H9 (cell line): ENCODE data around the gene IL6R. TPM values are rescaled to one million over a fixed set of nuclear protein-coding genes. Genes with fewer than 3 reads are reported as not detected.

ENCODE experiments used
- DNase-seq: peaks from one replicate; pipeline ENCODE4 v3.0.0-alpha.2; 2017
- H2AFZ ChIP-seq: one replicate; pipeline ENCODE4 v1.6.1; 2013; ENCODE audit warnings: mild to moderate bottlenecking, low read length, control low read depth, moderate library complexity
- H2AK5ac ChIP-seq: 2 replicates; pipeline ENCODE4 v1.6.1; 2013; ENCODE audit warnings: low read length, control low read depth, mixed read lengths; ENCODE audit not compliant: insufficient read length
- H2BK120ac ChIP-seq: one replicate; pipeline ENCODE4 v1.6.1; 2013; ENCODE audit warnings: low read depth, mild to moderate bottlenecking, low read length, control low read depth, inconsistent platforms; ENCODE audit not compliant: poor library complexity, severe bottlenecking
- H2BK12ac ChIP-seq: 2 replicates; pipeline ENCODE4 v1.6.1; 2013; ENCODE audit warnings: low read length, control low read depth, mixed read lengths, low read depth; ENCODE audit not compliant: insufficient read length
- H2BK15ac ChIP-seq: 2 replicates; pipeline ENCODE4 v1.6.1; 2013; ENCODE audit warnings: low read depth, low read length, control low read depth
- H2BK20ac ChIP-seq: one replicate; pipeline ENCODE4 v1.6.1; 2013; ENCODE audit warnings: low read depth, mild to moderate bottlenecking, low read length, control low read depth, inconsistent platforms; ENCODE audit not compliant: poor library complexity, severe bottlenecking
- H2BK5ac ChIP-seq: 2 replicates; pipeline ENCODE4 v1.6.1; 2013; ENCODE audit warnings: low read length, control low read depth, mixed read lengths; ENCODE audit not compliant: insufficient read length
- H3K14ac ChIP-seq: 2 replicates; pipeline ENCODE4 v1.6.1; 2013; ENCODE audit warnings: low read length, control low read depth; ENCODE audit not compliant: insufficient read depth
- H3K18ac ChIP-seq: 2 replicates; pipeline ENCODE4 v1.6.1; 2013; ENCODE audit warnings: low read depth, mild to moderate bottlenecking, mixed read lengths, low read length, control low read depth; ENCODE audit not compliant: insufficient read length
- H3K23ac ChIP-seq: 2 replicates; pipeline ENCODE4 v1.6.1; 2013; ENCODE audit warnings: low read length, control low read depth, mixed read lengths, low read depth; ENCODE audit not compliant: insufficient read length
- H3K23me2 ChIP-seq: 2 replicates; pipeline ENCODE4 v1.6.1; 2013; ENCODE audit warnings: low read depth, mild to moderate bottlenecking, mixed read lengths, low read length, control low read depth; ENCODE audit not compliant: insufficient read length, poor library complexity, severe bottlenecking
- H3K27ac ChIP-seq: 2 replicates; pipeline ENCODE4 v1.5.1; 2013; ENCODE audit warnings: low read length, control low read depth, mixed read lengths, low read depth; ENCODE audit not compliant: insufficient read length
- H3K27me3 ChIP-seq: 2 replicates; pipeline ENCODE4 v1.6.1; 2013; ENCODE audit warnings: low read length, control low read depth, inconsistent platforms; ENCODE audit not compliant: insufficient read depth
- H3K4ac ChIP-seq: 2 replicates; pipeline ENCODE4 v1.6.1; 2013; ENCODE audit warnings: low read depth, mild to moderate bottlenecking, control low read depth, inconsistent platforms, low read length, moderate library complexity
- H3K4me1 ChIP-seq: 2 replicates; pipeline ENCODE4 v1.6.1; 2013; ENCODE audit warnings: low read length, control low read depth, inconsistent platforms; ENCODE audit not compliant: insufficient read depth
- H3K4me2 ChIP-seq: 2 replicates; pipeline ENCODE4 v1.6.1; 2013; ENCODE audit warnings: low read length, control low read depth, mixed read lengths; ENCODE audit not compliant: insufficient read length, insufficient read depth
- H3K56ac ChIP-seq: 2 replicates; pipeline ENCODE4 v1.6.1; 2013; ENCODE audit warnings: low read depth, mild to moderate bottlenecking, mixed read lengths, low read length, control low read depth; ENCODE audit not compliant: insufficient read length
- H3K79me1 ChIP-seq: 2 replicates; pipeline ENCODE4 v1.6.1; 2013; ENCODE audit warnings: low read depth, mild to moderate bottlenecking, moderate library complexity, low read length, control low read depth, inconsistent platforms; ENCODE audit not compliant: insufficient read depth, poor library complexity, severe bottlenecking
- H3K79me2 ChIP-seq: 2 replicates; pipeline ENCODE4 v1.6.1; 2013; ENCODE audit warnings: low read length, control low read depth, inconsistent platforms; ENCODE audit not compliant: insufficient read depth
- H3K9ac ChIP-seq: 2 replicates; pipeline ENCODE4 v1.6.1; 2013; ENCODE audit warnings: low read length, control low read depth, mixed read lengths; ENCODE audit not compliant: insufficient read length; ENCODE audit errors: extremely low read depth
- H3K9me3 ChIP-seq: one replicate; pipeline ENCODE4 v1.6.1; 2013; ENCODE audit warnings: low read depth, low read length, inconsistent platforms; ENCODE audit not compliant: control insufficient read depth
- H3T11ph ChIP-seq: one replicate; pipeline ENCODE4 v1.6.1; 2013; ENCODE audit warnings: mild to moderate bottlenecking, low read length, control low read depth, inconsistent platforms
- H4K20me1 ChIP-seq: one replicate; pipeline ENCODE4 v1.6.1; 2013; ENCODE audit not compliant: control insufficient read depth, insufficient read length, insufficient read depth
- H4K5ac ChIP-seq: 2 replicates; pipeline ENCODE4 v1.6.1; 2013; ENCODE audit warnings: low read depth, mild to moderate bottlenecking, mixed read lengths, low read length, control low read depth; ENCODE audit not compliant: insufficient read length
- H4K8ac ChIP-seq: replicated peaks from 2 replicates; pipeline ENCODE4 v1.6.1; 2013; ENCODE audit warnings: low read length, control low read depth, mixed read lengths, low read depth; ENCODE audit not compliant: insufficient read length
- H4K91ac ChIP-seq: 2 replicates; pipeline ENCODE4 v1.6.1; 2013; ENCODE audit warnings: low read depth, mild to moderate bottlenecking, moderate library complexity, mixed read lengths, low read length, control low read depth; ENCODE audit not compliant: insufficient read length
- H3K27ac Mint-ChIP-seq, 3 experiments: 2 replicates in 2 of 3; 3 replicates in 1 of 3; pipeline ENCODE4 v1.8.0; 2020 to 2021; ENCODE audit warnings: mixed read lengths in 3 of 3, mild to moderate bottlenecking in 1 of 3, moderate library complexity in 1 of 3
- H3K27me3 Mint-ChIP-seq: 2 replicates; pipeline ENCODE4 v1.8.0; 2021; ENCODE audit warnings: low read depth, mild to moderate bottlenecking, moderate library complexity, mixed read lengths
- H3K36me3 Mint-ChIP-seq, 3 experiments: 2 replicates in 2 of 3; 3 replicates in 1 of 3; pipeline ENCODE4 v1.8.0; 2020 to 2021; ENCODE audit warnings: low read depth in 3 of 3, mixed read lengths in 3 of 3; ENCODE audit not compliant: insufficient read depth in 1 of 3
- H3K4me1 Mint-ChIP-seq, 2 experiments: 2 replicates each; pipeline ENCODE4 v1.8.0; 2020; ENCODE audit warnings: mixed read lengths in 2 of 2
- H3K4me3 Mint-ChIP-seq, 2 experiments: 2 replicates in 1 of 2; 3 replicates in 1 of 2; pipeline ENCODE4 v1.8.0; 2020 to 2021; ENCODE audit warnings: mild to moderate bottlenecking in 2 of 2, mixed read lengths in 2 of 2, moderate library complexity in 1 of 2
- H3K9me3 Mint-ChIP-seq, 2 experiments: 2 replicates in 1 of 2; 3 replicates in 1 of 2; pipeline ENCODE4 v1.8.0; 2020; ENCODE audit warnings: mild to moderate bottlenecking in 2 of 2, mixed read lengths in 2 of 2, moderate library complexity in 1 of 2
- WGBS: extraction: QIAGEN DNeasy Blood & Tissue Kit; methylation state at CpG from one replicate; pipeline ENCODE4 v1.1.7; 2013; ENCODE audit warnings: missing lambda C conversion rate, low lambda C conversion rate, mixed read lengths; ENCODE audit not compliant: insufficient read length; ENCODE audit errors: extremely low coverage; 5-methylcytosine and 5-hydroxymethylcytosine counted together
- total RNA-seq: library from RNA; stranded (reverse); gene quantifications from 2 replicates; pipeline ENCODE4 v1.2.1, GENCODE V29; 2021
- TF ChIP-seq, protein P1 (sequence below): fragments of 200-600 bp; sonication (generic); conservative IDR thresholded peaks from 3 replicates; pipeline ENCODE4 v1.8.0; 2021; ENCODE audit warnings: antibody characterized with exemption, mild to moderate bottlenecking

IL6R gene
- total RNA-seq, 1 experiment from 2014 or later = 1.7 TPM

DNA sequence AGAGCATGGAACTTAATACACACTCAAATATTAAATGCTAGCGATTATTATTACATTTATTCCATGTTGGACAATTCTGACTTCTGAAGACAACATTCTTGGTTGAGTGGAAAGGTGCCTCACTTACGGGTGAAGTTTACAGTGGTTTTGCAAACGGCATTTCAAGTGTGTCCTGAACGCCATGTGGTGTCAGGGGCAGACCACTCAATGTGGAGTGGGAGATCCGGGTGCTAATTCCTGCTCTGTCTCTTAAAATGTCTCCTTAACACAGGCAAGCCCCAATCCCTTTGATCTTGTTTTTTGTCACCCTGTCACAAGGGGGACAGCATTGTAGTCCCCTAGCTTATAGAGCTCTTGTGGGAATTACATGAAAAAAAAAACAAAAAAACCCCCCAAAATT lies 91.2 kb downstream of the IL6R start:
- no peak for DNase-seq
- no peaks in the 10 kb centered on the region for H4K20me1 ChIP-seq
- no peaks in the 10 kb centered on the region for H3K9me3 ChIP-seq
- no CpG with 5 or more reads among the region's 5 CpGs for WGBS
- no peak overlapping the region for H4K8ac ChIP-seq
- no peak overlapping the region for H3K27ac ChIP-seq
- H3K27me3 ChIP-seq = peaks cover 25% of the 10 kb centered on the region
- H3K4me3 Mint-ChIP-seq = no peak overlapping the region
- H3K4ac ChIP-seq = no peak overlapping the region
- no peak overlapping the region for H2AK5ac ChIP-seq
- H2AFZ ChIP-seq = no peak overlapping the region
- H3T11ph ChIP-seq = no peak overlapping the region
- no peak overlapping the region for H4K91ac ChIP-seq
- no peak overlapping the region for H3K23ac ChIP-seq
- H2BK15ac ChIP-seq = no peak overlapping the region
- no peak overlapping the region for H3K4me2 ChIP-seq
- H3K9me3 Mint-ChIP-seq = no peaks in the 10 kb centered on the region; a peak in 1 of 5 replicates
- H3K4me1 ChIP-seq = no peaks in the 10 kb centered on the region; the same call in 1 of the 2 replicates
- H2BK20ac ChIP-seq = no peak overlapping the region
- H2BK120ac ChIP-seq = no peak overlapping the region
- no peak overlapping the region for H3K56ac ChIP-seq
- no peaks in the 10 kb centered on the region for H3K36me3 Mint-ChIP-seq
- H2BK12ac ChIP-seq = no peak overlapping the region
- H3K14ac ChIP-seq = no peak overlapping the region
- no peaks in the 10 kb centered on the region for H3K79me1 ChIP-seq
- no peak overlapping the region for H3K9ac ChIP-seq
- no peak overlapping the region for H2BK5ac ChIP-seq
- H3K27me3 Mint-ChIP-seq = peaks cover 38% of the 10 kb centered on the region
- H3K4me1 Mint-ChIP-seq = peaks cover 11 to 16% of the 10 kb centered on the region in 2 experiments
- no peak overlapping the region for H3K18ac ChIP-seq
- no peak overlapping the region for H3K27ac Mint-ChIP-seq
- no peak overlapping the region for H4K5ac ChIP-seq
- TF ChIP-seq, protein P1, sequence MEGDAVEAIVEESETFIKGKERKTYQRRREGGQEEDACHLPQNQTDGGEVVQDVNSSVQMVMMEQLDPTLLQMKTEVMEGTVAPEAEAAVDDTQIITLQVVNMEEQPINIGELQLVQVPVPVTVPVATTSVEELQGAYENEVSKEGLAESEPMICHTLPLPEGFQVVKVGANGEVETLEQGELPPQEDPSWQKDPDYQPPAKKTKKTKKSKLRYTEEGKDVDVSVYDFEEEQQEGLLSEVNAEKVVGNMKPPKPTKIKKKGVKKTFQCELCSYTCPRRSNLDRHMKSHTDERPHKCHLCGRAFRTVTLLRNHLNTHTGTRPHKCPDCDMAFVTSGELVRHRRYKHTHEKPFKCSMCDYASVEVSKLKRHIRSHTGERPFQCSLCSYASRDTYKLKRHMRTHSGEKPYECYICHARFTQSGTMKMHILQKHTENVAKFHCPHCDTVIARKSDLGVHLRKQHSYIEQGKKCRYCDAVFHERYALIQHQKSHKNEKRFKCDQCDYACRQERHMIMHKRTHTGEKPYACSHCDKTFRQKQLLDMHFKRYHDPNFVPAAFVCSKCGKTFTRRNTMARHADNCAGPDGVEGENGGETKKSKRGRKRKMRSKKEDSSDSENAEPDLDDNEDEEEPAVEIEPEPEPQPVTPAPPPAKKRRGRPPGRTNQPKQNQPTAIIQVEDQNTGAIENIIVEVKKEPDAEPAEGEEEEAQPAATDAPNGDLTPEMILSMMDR = no peak
- H3K23me2 ChIP-seq = peaks cover 1% of the 10 kb centered on the region
- H3K79me2 ChIP-seq = no peaks in the 10 kb centered on the region
